Mammary epithelial cell (primary cell): ENCODE results near the gene ATRIP.

Source experiments
- CTCF ChIP-seq, 2 donors: IDR thresholded peaks in 1 of 2; conservative IDR thresholded peaks in 1 of 2; 2 replicates each; pipeline ENCODE4 v1.5.1; 2011 to 2012; ENCODE audit warnings: inconsistent platforms in 2 of 2, low read length in 2 of 2, mild to moderate bottlenecking in 2 of 2, control low read depth in 1 of 2, low read depth in 1 of 2; ENCODE audit not compliant: insufficient read depth in 1 of 2; ENCODE audit errors: extremely low read depth in 1 of 2
- EZH2 ChIP-seq: IDR thresholded peaks from 2 replicates; pipeline ENCODE4 v1.6.1; 2012; ENCODE audit warnings: low read length, inconsistent platforms, borderline replicate concordance

DNA sequence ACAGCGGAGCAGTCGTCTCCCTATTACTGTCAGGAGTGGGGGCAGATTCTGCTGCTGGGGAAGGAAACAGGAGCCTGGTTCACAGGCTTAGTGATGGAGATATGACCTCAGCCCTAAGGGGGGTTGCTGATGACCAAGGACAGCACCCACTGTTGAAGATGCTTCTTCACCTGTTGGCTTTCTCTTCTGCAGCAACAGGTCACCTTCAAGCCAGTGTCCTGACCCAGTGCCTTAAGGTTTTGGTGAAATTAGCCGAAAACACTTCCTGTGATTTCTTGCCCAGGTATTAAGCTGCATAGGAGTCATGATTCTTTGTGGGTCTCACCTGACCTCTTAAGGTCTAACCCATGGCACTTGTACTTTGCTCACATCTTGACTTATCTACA, 14.0 kb downstream of the ATRIP start:
- no peak for TF ChIP-seq CTCF (conservative IDR thresholded peaks at IDR 0.05 in 1 of 2, IDR thresholded peaks at IDR 0.05 in 1 of 2; ENCODE audit: extremely low read depth in 1 of 2, insufficient read depth in 1 of 2, low read depth in 1 of 2, low read length in 2 of 2)
- TF ChIP-seq EZH2, result no peak
